HG03457 (cell line): ENCODE data around the gene MUCL1.

ENCODE experiments used
- ATAC-seq: cut with Tn5 transposase; IDR thresholded peaks from one replicate; pipeline ENCODE4 v1.9.1; 2021; ENCODE audit warnings: moderate number of reproducible peaks; ENCODE audit not compliant: unreplicated experiment

The MUCL1 gene

GRCh38 chr12:54891717-54892478 is 37.6 kb downstream of the MUCL1 start:
- no peak for ATAC-seq
